Measurements from ENCODE around the gene MPO.

Gene MPO

GRCh38 chr17:58282442-58282841 is 1.7 kb upstream of the MPO start:
- DNase-seq (ENCODE audit: low read depth, low spot score), result no peak
- H3K27ac ChIP-seq, result no peak overlapping the region

DNA sequence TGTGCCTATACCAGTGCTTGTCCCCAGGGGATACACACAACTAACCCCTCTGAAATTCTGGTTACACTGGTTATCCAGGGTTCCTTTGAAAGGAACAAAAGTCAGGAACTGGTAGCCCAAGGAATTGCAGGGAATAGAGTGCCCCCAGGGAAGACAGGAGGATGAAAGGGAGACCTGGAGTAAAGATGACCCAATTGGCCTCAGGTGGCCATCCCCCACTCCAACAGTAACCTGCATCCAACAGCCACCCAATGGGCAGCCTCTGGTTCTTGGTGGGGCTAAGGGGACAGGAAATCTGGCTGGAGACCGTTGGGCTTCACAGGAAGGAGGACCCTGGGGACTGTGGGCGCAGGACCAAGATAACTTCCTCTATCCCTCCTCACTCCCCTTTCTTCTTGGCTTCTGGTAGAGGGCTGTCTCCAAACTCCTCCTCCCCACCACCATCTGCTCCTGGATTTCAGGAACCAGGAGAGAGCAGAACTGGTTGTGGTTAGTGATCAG is 826 bp upstream of the MPO start:
- DNase-seq (ENCODE audit: low read depth, low spot score), result no peak

DNA sequence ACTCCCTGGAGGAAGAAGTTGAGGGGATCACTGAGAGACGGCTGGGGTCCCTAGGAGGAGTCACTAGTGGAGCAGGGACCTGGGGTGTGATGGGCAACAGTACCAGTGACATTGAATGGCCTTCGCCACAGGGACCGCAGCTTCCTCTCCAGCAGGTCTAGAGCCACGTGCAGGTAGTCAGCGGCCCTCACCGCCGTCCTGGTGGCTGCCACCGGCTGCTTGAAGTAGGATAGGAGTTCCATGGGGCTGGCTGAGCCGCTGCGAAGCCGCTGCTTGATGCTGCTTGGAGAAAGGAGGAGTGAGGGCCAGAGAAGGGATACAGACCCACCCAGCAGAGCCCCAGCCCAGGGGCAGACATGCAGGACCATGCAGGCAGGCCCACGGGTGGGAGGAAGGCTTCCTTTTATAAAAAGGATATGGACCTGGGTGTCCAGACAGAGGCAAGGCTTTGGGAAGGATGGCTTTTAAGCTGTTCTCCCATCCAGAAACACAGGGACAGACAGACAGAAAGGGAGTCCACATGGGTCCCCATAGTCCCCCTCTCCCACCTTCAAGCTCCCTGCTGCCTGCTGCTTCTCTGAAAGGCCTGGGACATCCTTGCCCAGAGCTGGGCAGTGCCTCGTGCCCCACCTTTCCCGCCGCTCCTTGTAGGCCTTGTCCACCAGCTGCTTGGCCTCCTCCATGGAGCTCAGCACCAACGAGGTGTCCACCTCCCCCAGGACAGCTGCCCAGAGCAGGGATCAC is 827 bp downstream of the MPO start:
- DNase-seq (ENCODE audit: low read depth, low spot score), result no peak

More for the DNA sequence above, 826 bp upstream of the MPO start:
- H3K27ac ChIP-seq, result no peak overlapping the region

GRCh38 chr17:58279016-58279711 is 1.6 kb downstream of the MPO start:
- no peak overlapping the region for H3K27ac ChIP-seq
- DNase-seq (ENCODE audit: low read depth, low spot score), result no peak

More for the DNA sequence above, 827 bp downstream of the MPO start:
- H3K27ac ChIP-seq, result no peak overlapping the region

GRCh38 chr17:58278661-58279015 is 2.1 kb downstream of the MPO start:
- H3K27ac ChIP-seq, result no peak overlapping the region
- no peak for DNase-seq (ENCODE audit: low read depth, low spot score)

- no peak overlapping the region for H3K27ac ChIP-seq
- no peak for DNase-seq (ENCODE audit: low read depth, low spot score)
These were observed 2.7 kb downstream of the MPO start for GRCh38 chr17:58277802-58278595.

- DNase-seq (ENCODE audit: low read depth, low spot score), result no peak
These were observed 3.5 kb downstream of the MPO start for GRCh38 chr17:58277107-58277801.

GRCh38 chr17:58276423-58276822 is 4.3 kb downstream of the MPO start:
- H3K27ac ChIP-seq, result no peak overlapping the region
- no peak for DNase-seq (ENCODE audit: low read depth, low spot score)

More at GRCh38 chr17:58277107-58277801, 3.5 kb downstream of the MPO start:
- H3K27ac ChIP-seq, result no peak overlapping the region

DNA sequence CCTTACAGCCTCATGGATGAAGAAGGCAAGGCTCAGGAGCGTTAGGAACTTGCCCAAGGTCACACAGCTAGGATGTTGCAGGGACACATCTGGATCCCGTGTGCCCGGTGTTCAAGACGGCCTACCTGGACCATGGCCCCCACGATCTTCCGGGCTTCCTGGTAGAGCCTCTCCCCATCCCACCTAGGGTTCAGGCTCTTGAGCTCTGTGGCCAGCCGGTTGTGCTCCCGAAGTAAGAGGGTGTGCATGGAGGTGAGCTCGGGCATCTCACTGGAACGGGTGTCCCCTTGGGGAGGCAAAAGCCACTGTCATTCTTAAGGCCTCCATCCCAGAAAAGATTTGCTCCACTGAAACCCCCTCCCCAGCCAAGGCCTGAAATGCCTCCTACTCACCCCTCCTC is 5.3 kb downstream of the MPO start:
- H3K27ac ChIP-seq, result no peak overlapping the region
- DNase-seq (ENCODE audit: low read depth, low spot score), result no peak

GRCh38 chr17:58273453-58274104 is 7.2 kb downstream of the MPO start:
- no peak for DNase-seq (ENCODE audit: low read depth, low spot score)

DNA sequence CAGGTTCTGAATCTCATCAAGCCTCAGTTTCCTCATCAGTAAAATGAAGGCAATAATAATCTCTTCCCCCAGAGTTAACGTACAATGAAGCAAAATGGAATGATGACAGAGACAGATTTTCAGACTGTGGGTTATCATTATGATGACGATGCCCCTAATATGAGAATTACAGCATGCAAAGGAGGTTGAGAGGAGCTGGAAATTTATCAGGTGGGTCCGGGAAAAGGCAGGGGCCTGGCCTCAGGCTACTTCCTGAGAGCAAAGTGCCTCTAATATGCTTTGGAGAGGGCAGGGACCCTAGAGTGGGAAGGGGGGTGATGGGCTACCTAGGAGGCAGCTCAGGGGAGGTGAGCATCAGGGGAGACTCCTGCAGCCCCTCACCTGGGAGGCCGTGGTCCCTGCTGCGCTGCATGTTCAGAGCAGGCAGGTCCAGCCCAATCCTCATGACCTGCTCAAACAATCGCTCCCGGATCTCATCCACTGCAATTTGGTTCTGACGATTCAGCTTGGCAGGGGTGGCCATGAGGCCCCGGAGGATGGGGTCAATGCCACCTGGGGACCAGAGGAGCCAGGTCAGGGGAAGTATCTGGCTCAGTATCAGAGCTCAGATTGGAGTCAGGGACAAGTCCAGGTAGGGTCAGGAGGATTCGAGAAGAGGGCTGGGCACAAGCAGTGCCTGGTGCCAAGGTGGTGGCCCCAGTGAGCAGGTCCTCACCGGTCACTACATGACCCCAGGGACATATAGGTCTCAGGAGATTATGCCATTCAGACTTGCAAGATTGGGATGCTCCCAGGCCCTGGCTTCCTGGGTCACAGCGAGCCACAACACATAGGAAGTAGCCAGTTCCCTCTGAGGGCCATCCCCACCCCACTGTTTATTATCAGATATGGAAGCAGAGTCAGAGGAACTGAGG is 8.1 kb downstream of the MPO start:
- H3K27ac ChIP-seq, result no peak overlapping the region
- DNase-seq (ENCODE audit: low read depth, low spot score), result no peak

More at GRCh38 chr17:58273453-58274104, 7.2 kb downstream of the MPO start:
- H3K27ac ChIP-seq, result no peak overlapping the region

DNA sequence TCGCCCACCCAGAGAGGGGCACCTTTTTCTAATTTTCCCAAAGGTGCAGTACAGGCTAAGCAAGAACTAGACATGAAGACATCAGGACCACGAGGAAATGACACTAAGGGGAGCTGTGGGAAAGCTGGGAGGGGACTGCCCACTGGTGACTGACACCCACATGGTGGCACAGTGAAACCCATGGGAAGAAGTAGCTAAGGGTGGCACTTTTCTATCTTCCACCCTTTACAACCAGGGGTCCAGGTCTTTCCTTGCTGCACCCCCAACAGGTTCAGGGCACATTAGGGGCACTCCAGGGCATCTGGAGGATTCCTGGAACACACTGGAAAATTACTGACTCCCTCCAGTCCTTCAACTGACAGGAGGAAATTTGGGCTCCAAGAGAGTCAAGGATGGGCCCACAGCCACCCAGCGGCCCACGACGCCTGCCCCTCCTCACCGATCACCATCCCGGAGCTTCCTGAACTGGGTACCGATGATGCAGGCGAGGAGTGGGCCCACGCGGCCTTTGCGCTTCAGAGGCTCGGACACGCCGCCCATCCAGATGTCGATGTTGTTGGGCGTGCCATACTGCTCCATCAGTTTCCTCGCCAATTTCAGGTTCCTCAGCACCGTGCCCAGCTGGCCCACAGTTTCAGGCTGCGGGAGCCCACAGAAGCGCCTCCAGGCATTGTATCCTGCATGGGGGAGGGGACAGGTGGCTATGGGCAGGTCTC is 9.4 kb downstream of the MPO start:
- no peak for DNase-seq (ENCODE audit: low read depth, low spot score)
- no peak overlapping the region for H3K27ac ChIP-seq

- no peak overlapping the region for H3K27ac ChIP-seq
- no peak for DNase-seq (ENCODE audit: low read depth, low spot score)
These were observed 10.1 kb downstream of the MPO start for GRCh38 chr17:58270476-58271215.

GRCh38 chr17:58269557-58270291 is 11.0 kb downstream of the MPO start:
- no peak overlapping the region for H3K27ac ChIP-seq
- DNase-seq (ENCODE audit: low read depth, low spot score), result no peak

DNA sequence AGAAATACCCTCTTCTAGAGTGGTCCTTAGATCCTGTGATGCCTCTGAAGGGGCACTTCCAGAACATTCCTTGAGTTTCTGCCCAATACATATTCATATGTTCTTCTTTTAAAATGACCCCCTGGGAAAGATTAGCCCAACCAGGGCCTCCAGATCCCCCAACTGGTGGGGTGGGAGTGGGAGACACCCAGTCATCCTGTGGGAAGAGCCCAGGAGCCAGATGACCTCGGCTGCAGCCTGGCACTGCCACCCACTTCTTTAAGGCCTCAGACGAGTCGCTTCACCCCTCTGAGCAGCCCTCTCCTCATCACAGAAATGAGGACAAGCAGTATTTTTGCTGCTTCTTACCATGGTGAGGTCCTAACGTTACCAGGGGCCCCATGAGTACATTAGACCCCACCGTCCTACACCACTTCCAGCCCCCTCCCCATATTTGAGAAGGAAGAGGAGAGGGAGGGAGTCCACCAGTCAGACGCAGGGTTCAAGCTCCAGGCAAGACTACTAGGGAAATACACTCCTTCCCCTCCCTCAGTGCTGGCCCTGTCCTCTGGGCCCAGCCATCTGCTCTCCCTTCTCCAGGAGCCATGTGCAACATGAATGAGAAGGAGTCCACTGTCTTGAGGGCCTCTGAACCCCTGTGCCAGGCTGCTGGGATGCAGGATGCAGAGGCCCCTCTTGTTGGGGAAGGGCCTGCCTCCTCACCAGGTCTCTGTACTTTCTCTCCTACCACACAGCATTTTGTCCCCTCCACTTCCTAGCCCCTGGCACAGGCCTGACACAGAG is 11.8 kb downstream of the MPO start:
- no peak for DNase-seq (ENCODE audit: low read depth, low spot score)
- H3K27ac ChIP-seq, result no peak overlapping the region

- no peak overlapping the region for H3K27ac ChIP-seq
- no peak for DNase-seq (ENCODE audit: low read depth, low spot score)
These were observed 12.4 kb downstream of the MPO start for GRCh38 chr17:58268326-58268725.
